ENCODE data around the gene SRMS.

The SRMS gene

GRCh38 chr20:63529861-63530787, 17.4 kb downstream of the SRMS start:
- DNase-seq (ENCODE audit: low spot score) = no peak
- no peak for TF ChIP-seq CTCF (IDR thresholded peaks at IDR 0.05; ENCODE audit: borderline replicate concordance, control extremely low read depth, extremely low read depth, insufficient read depth, missing control alignments)
- in situ Hi-C loops (cut with MboI; ENCODE audit: low sequenced_read_pairs, unreplicated experiment) = loop anchor here (25.0 kb wide), 1 partner anchor 332 kb away; the partner anchor contains the start of genes ABHD16B and TPD52L2

GRCh38 chr20:63529180-63529860, 18.2 kb downstream of the SRMS start:
- TF ChIP-seq CTCF (IDR thresholded peaks at IDR 0.05; ENCODE audit: borderline replicate concordance, control extremely low read depth, extremely low read depth, insufficient read depth, missing control alignments) = no peak
- in situ Hi-C loops (cut with MboI; ENCODE audit: low sequenced_read_pairs, unreplicated experiment) = loop anchor here (25.0 kb wide), 1 partner anchor 333 kb away; the partner anchor contains the start of genes ABHD16B and TPD52L2
- no peak for DNase-seq (ENCODE audit: low spot score)

GRCh38 chr20:63527184-63527583, 20.4 kb downstream of the SRMS start:
- no peak for DNase-seq (ENCODE audit: low spot score)
- in situ Hi-C loops (cut with MboI; ENCODE audit: low sequenced_read_pairs, unreplicated experiment) = loop anchor here (25.0 kb wide), 1 partner anchor 335 kb away; the partner anchor contains the start of genes ABHD16B and TPD52L2
- no peak for TF ChIP-seq CTCF (IDR thresholded peaks at IDR 0.05; ENCODE audit: borderline replicate concordance, control extremely low read depth, extremely low read depth, insufficient read depth, missing control alignments)

- TF ChIP-seq CTCF (IDR thresholded peaks at IDR 0.05; ENCODE audit: borderline replicate concordance, control extremely low read depth, extremely low read depth, insufficient read depth, missing control alignments) = no peak
- in situ Hi-C loops (cut with MboI; ENCODE audit: low sequenced_read_pairs, unreplicated experiment) = loop anchor here (25.0 kb wide), 1 partner anchor 336 kb away; the partner anchor contains the start of genes ABHD16B and TPD52L2
- no peak for DNase-seq (ENCODE audit: low spot score)
These were observed 21.6 kb downstream of the SRMS start for GRCh38 chr20:63525971-63526370.

- no peak for DNase-seq (ENCODE audit: low spot score)
These were observed 22.4 kb downstream of the SRMS start for GRCh38 chr20:63525185-63525584.

More at GRCh38 chr20:63525185-63525584, 22.4 kb downstream of the SRMS start:
- in situ Hi-C loops (cut with MboI; ENCODE audit: low sequenced_read_pairs, unreplicated experiment) = loop anchor here (25.0 kb wide), 1 partner anchor 337 kb away; the partner anchor contains the start of genes ABHD16B and TPD52L2
- no peak for TF ChIP-seq CTCF (IDR thresholded peaks at IDR 0.05; ENCODE audit: borderline replicate concordance, control extremely low read depth, extremely low read depth, insufficient read depth, missing control alignments)
